ENCODE data around the gene SULT4A1.
"Not testable (repeated sequence)": the region's sequence is repeated elsewhere in the genome, so short reads cannot be mapped to it uniquely, and the experiment has no call there.

SULT4A1 gene

GRCh38 chr22:43862074-43862881 lies at the start of gene SULT4A1:
Gene SULT4A1, minus strand, starts transcription at chr22:43862513. Its CDS starts 131 bp downstream, at chr22:43862382.
- DNase-seq = no peak

DNA sequence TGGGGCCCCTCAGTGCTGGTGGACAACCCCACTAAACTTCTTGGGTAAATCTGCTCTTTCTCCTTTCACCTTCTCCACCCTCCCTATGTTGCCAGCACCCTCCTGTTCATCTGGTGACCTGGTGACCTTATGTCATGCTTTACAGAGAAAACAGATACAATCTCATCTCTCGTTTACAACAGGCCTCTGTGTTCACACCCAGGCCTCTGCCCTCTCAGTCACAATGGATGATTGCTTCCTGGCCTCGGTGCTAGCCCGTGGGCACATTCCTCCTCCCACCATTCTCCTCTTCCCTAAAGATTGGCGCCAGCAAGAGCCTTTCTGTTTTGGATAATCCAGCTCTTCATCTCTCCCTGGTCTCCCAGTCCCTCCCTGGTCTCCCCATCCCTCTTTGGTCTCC lies 49.0 kb upstream of the SULT4A1 start:
- no peak for DNase-seq

GRCh38 chr22:43910178-43910695 lies 47.9 kb upstream of the SULT4A1 start:
- DNase-seq = no peak

GRCh38 chr22:43909708-43910107 lies 47.4 kb upstream of the SULT4A1 start:
- no peak for DNase-seq

DNA sequence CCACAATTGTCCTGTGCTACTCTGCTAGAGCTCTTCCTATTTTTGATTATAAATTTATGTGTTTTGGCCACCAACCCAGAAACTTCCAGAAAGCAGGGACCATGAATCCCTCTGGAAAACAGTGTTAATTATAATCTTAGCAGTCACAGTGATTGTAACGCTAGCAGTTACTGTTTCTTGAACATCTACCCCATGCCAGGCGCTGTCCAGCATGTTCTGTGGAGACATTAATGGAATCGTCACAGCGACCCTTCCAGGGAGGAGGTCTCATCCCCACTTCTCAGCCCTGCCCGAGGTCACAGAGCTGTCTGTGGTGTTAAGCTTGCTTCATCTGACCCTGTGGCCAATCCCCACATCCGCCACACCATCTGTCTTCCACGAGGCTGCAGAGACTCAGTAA lies 43.4 kb upstream of the SULT4A1 start:
- no peak for DNase-seq

- DNase-seq = not testable (repeated sequence)
Observed at GRCh38 chr22:43904412-43904811, 42.1 kb upstream of the SULT4A1 start.

GRCh38 chr22:43903033-43903432 lies 40.7 kb upstream of the SULT4A1 start:
- DNase-seq = not testable (repeated sequence)

- no peak for DNase-seq
Observed at GRCh38 chr22:43901976-43902643, 39.8 kb upstream of the SULT4A1 start.

- DNase-seq = no peak
Observed at GRCh38 chr22:43900206-43900605, 37.9 kb upstream of the SULT4A1 start.

DNA sequence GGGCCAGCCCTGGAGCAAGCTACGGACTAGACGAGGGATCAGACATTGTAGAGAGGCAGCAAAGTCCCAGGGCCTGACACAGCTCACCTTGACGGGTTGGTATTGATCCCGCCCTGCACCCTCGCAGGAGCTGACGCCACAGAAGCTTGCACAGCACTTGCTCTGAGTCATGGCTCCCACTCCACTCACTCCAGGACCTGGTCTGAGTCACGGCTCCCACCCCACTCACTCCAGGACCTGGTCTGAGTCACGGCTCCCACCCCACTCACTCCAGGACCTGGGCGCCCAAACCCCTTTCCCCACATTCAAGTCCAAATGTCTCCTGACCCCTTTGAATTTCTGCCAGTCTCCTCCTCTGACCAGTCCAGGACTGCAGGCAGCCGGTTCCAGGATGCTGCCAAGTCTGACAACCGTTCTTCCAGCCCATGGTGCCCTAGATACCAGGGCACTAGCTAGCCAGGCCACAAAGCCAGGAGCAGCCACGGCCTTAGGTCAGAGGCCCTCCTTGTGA lies 35.5 kb upstream of the SULT4A1 start:
- no peak for DNase-seq

DNA sequence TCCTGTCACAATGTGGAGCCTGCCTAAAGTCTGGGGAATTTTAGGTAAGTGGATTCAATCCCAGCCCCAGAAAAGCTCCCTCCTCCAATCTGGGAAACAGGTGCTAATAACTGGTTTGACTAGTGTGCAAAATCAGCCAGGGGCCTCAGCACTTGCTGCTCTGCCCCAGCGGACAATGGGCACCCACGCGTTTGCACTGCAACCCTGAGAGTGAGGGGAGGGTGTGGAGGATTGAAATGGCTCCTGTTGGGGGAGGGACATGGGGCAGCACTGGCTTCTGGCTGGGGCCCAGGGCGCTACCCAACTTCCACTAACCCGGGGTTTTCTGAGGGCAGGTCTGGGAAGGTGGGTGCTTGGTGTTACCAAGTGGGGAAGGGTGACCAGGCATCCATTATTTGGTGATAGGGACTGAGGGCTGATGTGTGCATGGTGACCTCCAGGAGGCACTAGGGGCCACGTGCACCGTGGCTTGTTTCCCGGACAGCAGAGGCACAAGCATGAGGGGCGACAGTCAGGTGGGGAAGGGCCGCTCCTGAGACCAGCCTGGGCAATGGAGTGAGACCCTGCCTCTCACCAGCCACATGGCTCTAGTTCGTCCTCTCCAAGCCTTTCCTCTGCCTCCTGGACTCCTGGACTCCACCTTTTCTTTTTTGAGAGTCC lies 33.8 kb upstream of the SULT4A1 start:
- no peak for DNase-seq

DNA sequence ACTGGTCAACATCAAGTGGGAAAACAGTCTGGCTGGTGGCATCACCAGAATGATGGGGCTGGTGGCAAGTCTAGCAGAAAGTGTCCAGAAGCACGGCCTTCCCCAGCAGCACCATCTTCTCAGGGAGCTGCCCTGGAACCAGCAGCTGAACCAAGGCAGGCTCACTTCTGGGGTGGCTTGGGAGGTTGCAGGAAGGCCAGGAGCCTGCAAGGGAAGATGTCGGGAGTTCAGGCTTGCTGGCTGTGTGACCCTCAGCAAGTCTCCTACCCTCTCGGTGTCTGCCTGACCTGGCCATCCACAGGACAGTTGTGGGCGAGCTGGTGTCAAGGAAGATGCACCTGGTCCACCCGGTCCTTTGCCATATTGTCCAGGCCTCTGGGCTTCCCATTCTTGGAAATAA lies 31.8 kb upstream of the SULT4A1 start:
- no peak for DNase-seq

DNA sequence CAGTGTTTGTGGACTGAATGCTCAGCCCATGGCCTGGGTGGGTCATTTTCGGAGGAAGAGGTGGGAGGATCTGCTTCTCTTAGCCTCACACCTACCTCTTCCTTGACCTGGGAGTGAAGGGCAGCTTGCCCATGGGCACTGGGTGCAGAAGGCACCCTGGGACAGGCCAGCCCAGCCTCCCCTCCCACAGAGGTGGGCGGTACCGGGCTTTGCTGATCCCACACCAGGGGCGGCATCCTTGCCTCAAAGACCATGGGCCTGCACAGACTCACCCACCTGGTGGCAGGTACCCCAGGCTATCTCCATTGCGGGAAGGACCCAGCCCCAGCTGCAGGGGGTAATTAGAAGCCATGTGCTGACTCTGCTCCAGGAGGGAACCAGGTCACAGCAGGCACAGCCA lies 31.0 kb upstream of the SULT4A1 start:
- no peak for DNase-seq

DNA sequence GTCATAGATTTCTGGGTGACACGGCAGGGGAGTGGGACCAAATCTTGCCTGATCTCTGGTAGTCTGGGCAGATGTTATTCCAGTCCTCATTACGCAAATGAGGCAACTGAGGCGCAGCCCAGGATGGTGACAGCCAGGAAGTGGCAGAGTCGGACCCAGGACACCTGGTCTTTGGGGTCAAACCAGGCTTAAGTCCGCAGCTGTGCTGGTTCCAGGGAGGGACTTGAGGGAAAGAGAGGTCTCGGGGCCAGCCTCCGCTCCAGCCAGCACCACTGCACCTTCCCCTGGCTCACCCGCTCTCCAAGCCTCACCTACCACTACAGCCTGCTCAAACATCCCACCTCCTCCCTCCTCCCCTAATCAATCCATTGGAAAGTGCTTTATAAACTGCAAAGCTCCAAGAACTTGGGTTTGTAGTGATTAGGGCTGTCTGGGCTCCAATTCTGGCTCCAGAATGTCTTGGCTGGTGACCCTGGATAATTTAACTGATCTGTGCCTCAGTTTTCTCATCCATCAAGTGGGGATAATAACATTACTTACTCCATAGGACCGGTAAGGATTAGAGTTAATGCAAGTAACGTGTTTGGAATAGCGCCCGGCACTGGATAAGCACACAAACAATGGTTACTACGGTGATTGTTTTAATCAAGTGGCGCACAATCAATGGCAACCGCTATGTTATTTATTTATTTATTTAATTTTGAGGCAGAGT lies 30.0 kb upstream of the SULT4A1 start:
- no peak for DNase-seq

DNA sequence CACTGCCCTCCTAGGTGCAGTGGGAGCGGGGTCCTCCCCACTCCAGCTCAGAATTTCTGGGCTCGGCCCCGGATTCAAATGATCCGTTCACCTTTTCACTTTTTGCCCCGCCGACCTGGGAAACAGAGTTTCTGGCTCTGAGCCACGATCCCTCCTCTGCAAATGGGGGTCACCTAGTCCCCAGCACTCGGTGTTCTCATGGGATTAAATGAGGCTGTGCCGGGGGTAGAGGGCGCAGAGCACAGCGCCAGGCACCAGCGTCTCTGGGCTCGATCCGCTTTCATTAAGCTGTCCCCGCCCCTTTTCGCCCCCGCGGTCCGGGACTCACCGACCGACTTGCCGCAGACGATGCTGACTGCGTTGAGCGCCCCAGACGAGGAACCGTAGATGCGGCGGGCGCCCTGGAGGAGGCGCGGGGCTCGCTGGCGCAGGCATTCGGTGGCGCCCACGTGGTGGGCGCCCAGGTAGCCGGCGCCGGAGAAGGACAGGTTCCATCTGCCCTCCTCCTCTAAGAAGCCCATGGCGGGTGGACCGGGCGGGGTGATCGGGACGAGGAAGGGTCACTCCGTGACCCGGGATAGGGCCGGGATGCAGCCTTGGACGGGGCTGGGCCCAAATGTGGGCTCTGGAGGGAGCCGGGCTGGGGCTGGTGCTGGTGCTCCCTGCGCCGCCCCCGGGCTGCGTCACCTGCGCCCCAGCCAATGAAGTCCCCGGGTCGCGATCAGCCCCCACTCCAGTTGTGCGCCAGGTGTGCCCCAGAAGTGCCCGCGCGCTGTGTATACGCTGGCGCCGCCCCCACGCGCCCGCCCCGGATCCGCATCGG lies 29.3 kb upstream of the SULT4A1 start, which contains the start of gene PNPLA5:
PNPLA5 (minus strand) TSS at position 654 of the 823 bp plus-strand sequence; CDS start at position 521, 133 bp downstream.
- DNase-seq = no peak

DNA sequence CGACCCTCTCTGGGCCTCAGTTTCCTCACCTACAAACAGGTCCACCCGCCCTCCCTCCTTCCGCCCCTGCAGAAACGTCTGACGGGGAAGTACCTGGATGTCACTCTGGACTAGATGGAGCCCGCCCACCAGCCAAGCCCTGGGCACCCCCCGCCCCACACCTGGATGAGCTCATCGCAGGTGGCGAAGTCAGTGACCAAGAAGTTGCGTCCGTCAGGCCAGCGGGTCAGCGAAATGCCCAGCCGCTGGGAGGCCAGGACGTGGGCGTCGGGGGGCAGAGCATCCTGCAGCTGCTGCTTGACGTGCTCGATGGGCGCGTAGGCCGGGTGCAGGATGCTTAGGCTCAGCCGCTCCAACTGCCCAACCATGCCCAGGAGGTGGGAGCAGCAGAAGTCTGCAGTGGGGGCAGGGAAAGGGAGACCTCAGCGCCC lies 28.6 kb upstream of the SULT4A1 start:
- no peak for DNase-seq

- no peak for DNase-seq
Observed at GRCh38 chr22:43889860-43890253, 27.5 kb upstream of the SULT4A1 start.

GRCh38 chr22:43889201-43889859 lies 27.0 kb upstream of the SULT4A1 start:
- DNase-seq = no peak

DNA sequence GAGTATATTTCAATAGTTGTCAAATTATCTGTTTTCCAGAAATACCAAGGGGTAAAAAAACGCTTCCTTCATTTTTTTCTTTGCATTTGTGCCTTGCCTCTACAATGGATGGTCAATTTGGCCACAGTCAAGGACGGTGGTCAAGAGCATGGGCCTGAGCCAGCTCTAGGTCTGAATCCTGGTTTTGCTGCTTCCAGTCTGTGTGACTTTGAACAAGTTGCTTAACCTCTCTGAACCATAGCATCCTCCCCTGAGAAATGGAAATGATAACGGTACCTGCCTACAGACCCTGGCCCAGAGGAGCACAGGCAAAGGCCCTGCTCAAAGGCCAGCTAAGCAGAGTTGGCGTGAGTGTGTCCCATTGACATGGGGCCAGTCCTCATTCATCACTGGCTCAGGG lies 26.4 kb upstream of the SULT4A1 start:
- no peak for DNase-seq

DNA sequence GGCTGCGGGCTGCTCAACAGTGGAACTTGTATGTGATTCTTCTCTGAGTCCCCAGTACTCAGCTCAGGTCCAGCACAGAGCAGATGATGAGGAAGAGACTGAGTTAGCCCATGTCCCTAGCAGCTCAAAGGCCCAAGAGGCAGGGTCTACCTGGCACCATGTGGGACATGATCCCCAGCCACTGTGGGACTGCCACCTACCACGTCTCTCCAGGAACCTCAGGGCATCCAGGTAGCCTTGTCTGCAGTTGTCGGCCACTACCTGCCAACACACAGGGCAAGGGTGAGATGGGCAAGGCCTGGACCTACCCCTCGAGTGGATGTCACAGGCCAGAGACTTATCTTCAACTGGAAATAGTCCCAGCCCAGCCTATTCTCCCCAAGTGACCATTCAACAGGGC lies 25.1 kb upstream of the SULT4A1 start:
- no peak for DNase-seq

DNA sequence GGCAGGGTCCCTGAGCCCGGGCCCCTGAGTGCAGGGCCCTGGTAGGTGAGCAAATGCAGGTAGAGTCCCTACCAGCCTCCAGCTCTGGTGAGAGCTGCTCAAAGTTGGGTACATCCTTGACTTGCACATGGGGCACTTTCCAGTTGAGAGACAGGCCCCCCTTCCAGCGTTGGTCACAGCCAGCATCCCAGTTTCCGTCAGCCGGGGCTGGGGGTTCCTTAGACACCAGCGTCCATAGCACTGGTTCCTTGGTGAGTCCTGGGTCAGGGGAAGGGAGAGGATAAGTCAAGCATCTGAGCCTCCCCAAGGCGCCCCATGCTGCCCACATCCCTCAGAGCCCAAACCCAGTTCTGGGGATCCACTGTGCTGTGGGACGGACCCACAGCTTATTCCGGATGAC lies 23.9 kb upstream of the SULT4A1 start:
- DNase-seq = no peak

Data from NCI-H187 (cell line).